HG02571 (cell line): ENCODE measurements around the gene GALNT2.

Experiments
- ATAC-seq: cut with Tn5 transposase; IDR thresholded peaks from one replicate; pipeline ENCODE4 v1.9.1; 2021; ENCODE audit warnings: mild to moderate bottlenecking, moderate library complexity; ENCODE audit not compliant: unreplicated experiment

The GALNT2 gene

GRCh38 chr1:230249695-230250480, 182.8 kb downstream of the GALNT2 start:
- no peak for ATAC-seq

- no peak for ATAC-seq
These were observed 183.6 kb downstream of the GALNT2 start for GRCh38 chr1:230250666-230251065.

- ATAC-seq: peak; percentile 70
These were observed 184.7 kb downstream of the GALNT2 start for GRCh38 chr1:230251644-230252191.

- ATAC-seq: no peak
These were observed 186.1 kb downstream of the GALNT2 start for GRCh38 chr1:230253150-230253549.

- no peak for ATAC-seq
These were observed 187.2 kb downstream of the GALNT2 start for GRCh38 chr1:230254265-230254664.

- ATAC-seq: no peak
These were observed 188.1 kb downstream of the GALNT2 start for GRCh38 chr1:230255116-230255515.

- no peak for ATAC-seq
These were observed 189.0 kb downstream of the GALNT2 start for GRCh38 chr1:230255991-230256390.

- no peak for ATAC-seq
These were observed 189.9 kb downstream of the GALNT2 start for GRCh38 chr1:230256896-230257295.

- ATAC-seq: no peak
These were observed 192.6 kb downstream of the GALNT2 start for GRCh38 chr1:230259621-230260020.

- ATAC-seq: no peak
These were observed 193.8 kb downstream of the GALNT2 start for GRCh38 chr1:230260831-230261230.

- ATAC-seq: no peak
These were observed 195.1 kb downstream of the GALNT2 start for GRCh38 chr1:230261928-230262650.

GRCh38 chr1:230262867-230263567, 196.0 kb downstream of the GALNT2 start:
- ATAC-seq: no peak

- no peak for ATAC-seq
These were observed 196.6 kb downstream of the GALNT2 start for GRCh38 chr1:230263568-230264195.

GRCh38 chr1:230264342-230264741, 197.3 kb downstream of the GALNT2 start:
- ATAC-seq: no peak

- ATAC-seq: no peak
These were observed 198.4 kb downstream of the GALNT2 start for GRCh38 chr1:230265200-230266115.

- ATAC-seq: no peak
These were observed 199.4 kb downstream of the GALNT2 start for GRCh38 chr1:230266456-230266855.

GRCh38 chr1:230267338-230268065, 200.5 kb downstream of the GALNT2 start:
- no peak for ATAC-seq

GRCh38 chr1:230268371-230269170, 201.5 kb downstream of the GALNT2 start:
- no peak for ATAC-seq
